Transverse colon (tissue), 4 donors: ENCODE results near the gene LRRC3. TPM values are rescaled to one million over a fixed set of nuclear protein-coding genes. Genes with fewer than 3 reads are reported as not detected.
A peak's percentile ranks its signal among the peaks of the same experiment; 100 is the strongest.

Source experiments
- DNase-seq: peaks from one replicate; pipeline ENCODE4 v3.0.0-alpha.2; 2019
- H3K27ac ChIP-seq, 4 donors: fragments of 200-600 bp; sonication (generic); 2 replicates each; pipeline ENCODE4 v1.5.1; 2016 to 2018; ENCODE audit warnings: inconsistent platforms in 4 of 4
- H3K27me3 ChIP-seq: fragments of 200-600 bp; sonication (generic); 2 replicates; pipeline ENCODE4 v1.5.1; 2017; ENCODE audit warnings: inconsistent platforms
- H3K36me3 ChIP-seq, 4 donors: fragments of 200-600 bp; sonication (generic); 2 replicates each; pipeline ENCODE4 v1.5.1; 2017 to 2019; ENCODE audit warnings: inconsistent platforms in 4 of 4
- H3K4me1 ChIP-seq, 4 donors: fragments of 200-600 bp; sonication (generic); 2 replicates each; pipeline ENCODE4 v1.5.1; 2017 to 2020; ENCODE audit warnings: inconsistent platforms in 4 of 4
- H3K4me3 ChIP-seq, 4 donors: fragments of 200-600 bp; sonication (generic); 1 replicate in 1 of 4; 2 replicates in 3 of 4; pipeline versions ENCODE4 v1.5.1 to v1.6.1; 2017 to 2019; ENCODE audit warnings: inconsistent platforms in 4 of 4
- H3K9me3 ChIP-seq, 2 donors: fragments of 200-600 bp; sonication (generic); 2 replicates each; pipeline ENCODE4 v1.5.1; 2017 to 2019; ENCODE audit warnings: inconsistent platforms in 2 of 2
- CTCF ChIP-seq, 5 experiments: fragments of 200-600 bp in 3 of 5; fragments of 450-650 bp in 2 of 5; sonication (generic) in 3 of 5; IDR thresholded peaks; 1 replicate in 2 of 5; 2 replicates in 3 of 5; pipeline ENCODE4 v1.5.1; 2016 to 2017; ENCODE audit warnings: antibody characterized with exemption in 5 of 5, inconsistent platforms in 3 of 5, mild to moderate bottlenecking in 2 of 5, moderate library complexity in 1 of 5
- EP300 ChIP-seq: sonication (generic); formaldehyde crosslinking; IDR thresholded peaks from one replicate; pipeline ENCODE4 v1.6.1; 2017; ENCODE audit warnings: antibody characterized with exemption, low read depth
- POLR2A ChIP-seq: fragments of 450-650 bp; IDR thresholded peaks from one replicate; pipeline ENCODE4 v1.6.1; 2016; ENCODE audit warnings: antibody characterized with exemption, mild to moderate bottlenecking, moderate library complexity
- POLR2AphosphoS5 ChIP-seq, 3 donors: sonication (generic); formaldehyde crosslinking; IDR thresholded peaks; one replicate each; pipeline ENCODE4 v1.6.1; 2016; ENCODE audit warnings: antibody characterized with exemption in 3 of 3
- WGBS, 2 donors: methylation state at CpG; one replicate each; pipeline ENCODE4 v1.1.5; 2018; ENCODE audit warnings: low coverage in 1 of 2; 5-methylcytosine and 5-hydroxymethylcytosine counted together
- in situ Hi-C, 4 donors: fragments of 200-750 bp; cut with MboI; loops; one replicate each; pipeline versions ENCODE4 v1.15.0 to v1.15.1; 2017; ENCODE audit warnings: low sequenced_read_pairs in 3 of 4, low pct_ligation_motif_present in 1 of 4, low pct_unique_long_range_greater_than_20kb in 1 of 4
- intact Hi-C: fragments of 100-400 bp; cut with DNase I; formaldehyde crosslinking; loops from one replicate; pipeline ENCODE4 v1.15.1; 2023; ENCODE audit warnings: low total_unique reads
- total RNA-seq, 4 donors: library from RNA; depleted of rRNA; stranded (reverse); fragments of >200 nt; gene quantifications; one replicate each; pipeline ENCODE4 v1.1.0, GENCODE V29; 2016

LRRC3 gene
- total RNA-seq, 4 donors from 2014 or later = 4.4 to 6.7 (median 5.1) TPM

- no peak for TF ChIP-seq CTCF (IDR thresholded peaks at IDR 0.05)
- no peak for TF ChIP-seq POLR2AphosphoS5 (IDR thresholded peaks at IDR 0.05)
- no peak for TF ChIP-seq EP300
- TF ChIP-seq POLR2A = no peak
- H3K27ac ChIP-seq = no peak overlapping the region
- H3K27me3 ChIP-seq = peaks cover 17% of the 10 kb centered on the region
- 88 to 93% methylated on average over 3 of the region's 3 CpGs for WGBS, 2 donors
- no peak for DNase-seq
- H3K4me3 ChIP-seq = no peak overlapping the region
- H3K36me3 ChIP-seq = no peaks in the 10 kb centered on the region
- in situ Hi-C loops = no loop called here
- H3K9me3 ChIP-seq = no peaks in the 10 kb centered on the region
- no peaks in the 10 kb centered on the region for H3K4me1 ChIP-seq
- intact Hi-C loops = no loop called here
These were observed 35.6 kb upstream of the LRRC3 start for GRCh38 chr21:44419679-44420078.

- DNase-seq = no peak
- TF ChIP-seq CTCF (IDR thresholded peaks at IDR 0.05) (no peak), EP300 (no peak), POLR2A (no peak), POLR2AphosphoS5 (IDR thresholded peaks at IDR 0.05) (no peak)
- 85 to 90% methylated on average over 4 to 14 of the region's 14 CpGs for WGBS, 2 donors
- Histone ChIP-seq H3K36me3 (no peaks in the 10 kb centered on the region), H3K4me3 (no peak overlapping the region), H3K27me3 (peaks cover 9% of the 10 kb centered on the region), H3K27ac (no peak overlapping the region), H3K9me3 (no peaks in the 10 kb centered on the region), H3K4me1 (no peaks in the 10 kb centered on the region)
- in situ Hi-C loops = no loop called here
- intact Hi-C loops = no loop called here
These were observed 34.7 kb upstream of the LRRC3 start for GRCh38 chr21:44420416-44421205.

GRCh38 chr21:44421901-44422840 lies 33.1 kb upstream of the LRRC3 start:
- Histone ChIP-seq H3K36me3 (no peaks in the 10 kb centered on the region), H3K27ac (no peak overlapping the region), H3K4me1 (no peaks in the 10 kb centered on the region), H3K27me3 (no peaks in the 10 kb centered on the region), H3K4me3 (no peak overlapping the region), H3K9me3 (no peaks in the 10 kb centered on the region)
- peak; percentile 2 for DNase-seq
- WGBS, 2 donors = 84 to 90% methylated on average over 11 to 24 of the region's 26 CpGs
- intact Hi-C loops (no loop called here), in situ Hi-C loops (no loop called here)
- TF ChIP-seq CTCF (IDR thresholded peaks at IDR 0.05) (no peak), POLR2A (no peak)

GRCh38 chr21:44423312-44423821 lies 31.9 kb upstream of the LRRC3 start:
- Histone ChIP-seq H3K4me1 (no peaks in the 10 kb centered on the region), H3K9me3 (no peaks in the 10 kb centered on the region), H3K4me3 (no peak overlapping the region), H3K27ac (no peak overlapping the region), H3K36me3 (no peaks in the 10 kb centered on the region), H3K27me3 (no peaks in the 10 kb centered on the region)
- no peak for DNase-seq
- 80% methylated on average over 12 of the region's 12 CpGs; no CpG with 5 or more reads in 1 of the 2 donors for WGBS, 2 donors
- intact Hi-C loops (no loop called here), in situ Hi-C loops (no loop called here)
- no peak for TF ChIP-seq POLR2AphosphoS5 (IDR thresholded peaks at IDR 0.05)
- TF ChIP-seq CTCF (IDR thresholded peaks at IDR 0.05) = no peak
- TF ChIP-seq POLR2A = no peak
- no peak for TF ChIP-seq EP300
